K562 (cell line): ENCODE measurements around the gene NDFIP2. TPM values are rescaled to one million over a fixed set of nuclear protein-coding genes. Genes with fewer than 3 reads are reported as not detected.

Source experiments
- ATAC-seq: fragments of 200-7000 bp; cut with Tn5 transposase; 3 replicates; pipeline ENCODE4 v1.9.1; 2020; ENCODE audit warnings: moderate library complexity
- BruUV-seq: library from RNA; stranded (reverse); fragments of 400-500 nt; replicated peaks from 2 replicates; lab custom pipeline; 2021; lab: Mats Ljungman, UMichigan
- CTCF ChIA-PET: fragments of 300-600 bp; formaldehyde crosslinking; extraction: SDS; loops from one replicate; lab custom pipeline; 2021; ENCODE audit warnings: low intra/inter-chr PET ratio; lab: Yijun Ruan, JAX
- POLR2A ChIA-PET: fragments of 300-600, 350-650 bp; sonication (Branson Sonifier 250); formaldehyde crosslinking; extraction: SDS; loops from one replicate; lab custom pipeline; 2021; ENCODE audit warnings: antibody characterized with exemption, inconsistent platforms; lab: Yijun Ruan, JAX
- DNase-seq, 4 experiments: peaks; one replicate each; pipeline versions ENCODE4 v3.0.0 to v3.0.0-alpha.2; 2011 to 2018; ENCODE audit warnings: low spot score in 3 of 4, mixed read lengths in 3 of 4; ENCODE audit errors: extremely low read depth in 1 of 4
- FAIRE-seq: peaks from 2 replicates; lab custom pipeline; 2011; peaks lifted over from hg19 to GRCh38; lab: Jason Lieb, UNC
- H2AFZ ChIP-seq: 2 replicates; pipeline ENCODE4 v1.6.0; 2011; ENCODE audit warnings: low read depth, low read length, control low read depth, inconsistent platforms
- H3K27ac ChIP-seq: fragments of 200-600 bp; 3 replicates; pipeline ENCODE4 v1.8.0; 2011; ENCODE audit warnings: low read depth, mild to moderate bottlenecking, control low read depth, inconsistent platforms, low read length, moderate library complexity, mixed read lengths; ENCODE audit errors: extremely low read depth
- H3K27me3 ChIP-seq, 2 experiments: fragments of 300-600 bp in 1 of 2; 2 replicates in 1 of 2; 3 replicates in 1 of 2; pipeline versions ENCODE4 v1.6.0 to v1.8.0; 2011; ENCODE audit warnings: inconsistent platforms in 2 of 2, low read length in 2 of 2, mild to moderate bottlenecking in 1 of 2, mixed read lengths in 1 of 2, moderate library complexity in 1 of 2; ENCODE audit not compliant: control insufficient read depth in 2 of 2, insufficient read depth in 2 of 2
- H3K36me3 ChIP-seq: fragments of 300-600 bp; 3 replicates; pipeline ENCODE4 v1.8.0; 2011; ENCODE audit warnings: mild to moderate bottlenecking, low read length, inconsistent platforms; ENCODE audit not compliant: control insufficient read depth, insufficient read depth
- H3K4me1 ChIP-seq, 2 experiments: fragments of 200-600 bp in 1 of 2; replicated peaks in 1 of 2; 2 replicates in 1 of 2; 3 replicates in 1 of 2; pipeline versions ENCODE4 v1.5.1 to v1.8.0; 2011; ENCODE audit warnings: inconsistent platforms in 2 of 2, low read length in 2 of 2, mild to moderate bottlenecking in 1 of 2, mixed read lengths in 1 of 2, moderate library complexity in 1 of 2; ENCODE audit not compliant: control insufficient read depth in 2 of 2, insufficient read depth in 2 of 2
- H3K4me2 ChIP-seq: 2 replicates; pipeline ENCODE4 v1.6.1; 2011; ENCODE audit warnings: low read length, control low read depth, inconsistent platforms, mixed read lengths; ENCODE audit not compliant: insufficient read depth
- H3K4me3 ChIP-seq: fragments of 200-600 bp; sonication (generic), shearing (Covaris generic); 2 replicates; pipeline ENCODE4 v1.5.1; 2016; ENCODE audit warnings: control low read depth, inconsistent platforms
- H3K79me2 ChIP-seq: fragments of 200-600 bp; 3 replicates; pipeline ENCODE4 v1.8.0; 2011; ENCODE audit warnings: low read length, inconsistent platforms; ENCODE audit not compliant: control insufficient read depth, insufficient read depth
- H3K9ac ChIP-seq, 2 experiments: 2 replicates each; pipeline versions ENCODE4 v1.6.0 to v1.6.1; 2011; ENCODE audit warnings: low read depth in 2 of 2, low read length in 2 of 2, control low read depth in 1 of 2, inconsistent platforms in 1 of 2, mild to moderate bottlenecking in 1 of 2, mixed read lengths in 1 of 2; ENCODE audit not compliant: insufficient read depth in 1 of 2
- H3K9me1 ChIP-seq: one replicate; pipeline ENCODE4 v1.6.0; 2011; ENCODE audit warnings: inconsistent platforms, mild to moderate bottlenecking, low read length, moderate library complexity; ENCODE audit not compliant: control insufficient read depth, insufficient read depth
- H3K9me3 ChIP-seq: replicated peaks from 2 replicates; pipeline ENCODE4 v1.5.1; 2011; ENCODE audit warnings: low read depth, low read length, inconsistent platforms; ENCODE audit not compliant: control insufficient read depth, insufficient read depth
- H4K20me1 ChIP-seq: replicated peaks from 2 replicates; pipeline ENCODE4 v1.6.1; 2011; ENCODE audit warnings: low read length, inconsistent platforms, mixed read lengths; ENCODE audit not compliant: control insufficient read depth, insufficient read depth
- CTCFL ChIP-seq: IDR thresholded peaks from 2 replicates; pipeline ENCODE4 v1.6.1; 2011; ENCODE audit warnings: borderline replicate concordance, low read depth, mild to moderate bottlenecking, moderate library complexity, low read length; ENCODE audit not compliant: insufficient read depth, poor library complexity, severe bottlenecking
- FOSL1 ChIP-seq: fragments of 200-800 bp; sonication (Bioruptor generic); conservative IDR thresholded peaks from 2 replicates; pipeline ENCODE4 v1.6.1; 2016; ENCODE audit warnings: missing genetic modification characterization, missing compliant biosample characterization
- HBP1 ChIP-seq: fragments of 450-650 bp; formaldehyde crosslinking; IDR thresholded peaks from 2 replicates; pipeline ENCODE4 v1.4.0; 2022; ENCODE audit warnings: missing genetic modification characterization
- SREBF2 ChIP-seq: sonication (generic); formaldehyde crosslinking; IDR thresholded peaks from 2 replicates; pipeline ENCODE4 v1.4.0; 2020; ENCODE audit warnings: mild to moderate bottlenecking, missing genetic modification reagents
- WGBS: fragments of 100-300 bp; shearing (Covaris generic); methylation state at CpG from one replicate; pipeline ENCODE4 v1.1.6; 2016; ENCODE audit warnings: low coverage, mixed read lengths; ENCODE audit not compliant: insufficient coverage; ENCODE audit errors: missing lambda C conversion rate; 5-methylcytosine and 5-hydroxymethylcytosine counted together
- in situ Hi-C: fragments of 300-500 bp; cut with MboI; formaldehyde crosslinking; loops from 4 replicates; pipeline ENCODE4 v1.15.0; 2018; ENCODE audit warnings: inconsistent platforms, mixed read lengths
- intact Hi-C: fragments of 100-400 bp; cut with micrococcal nuclease; formaldehyde crosslinking; loops from 2 replicates; pipeline ENCODE4 v1.14.2; 2022
- polyA plus RNA-seq, 8 experiments: library from polyadenylated mRNA; depleted of rRNA in 4 of 8; stranded (reverse) in 5 of 8; unstranded in 3 of 8; fragments of >200 nt; fragmentation: Nextera tagmentation in 2 of 8; fragmentation: Illumina TruSeq in 1 of 8; extraction: Ambion mirVana in 2 of 8; extraction: Trizol in 1 of 8; gene quantifications; 2 replicates each; pipeline versions ENCODE4 v1.2.1 to v1.2.3, GENCODE V29; 2011 to 2014; ENCODE audit warnings: inconsistent platforms in 1 of 8, missing spikeins in 1 of 8
- total RNA-seq, 7 experiments: library from RNA; depleted of rRNA in 6 of 7; stranded (reverse); fragments of >200 nt in 6 of 7; fragmentation: Illumina TruSeq in 2 of 7; extraction: Trizol in 2 of 7; gene quantifications; 2 replicates each; pipeline versions ENCODE4 v1.2.1 to v1.2.3, GENCODE V29; 2011 to 2021; ENCODE audit warnings: low replicate concordance in 1 of 7

The NDFIP2 gene
- total and polyA plus RNA-seq, 9 of the 15 experiments (the other 6 are each of a cell fraction or from before 2014, with no cell fraction given): 13.4 to 54.4 (median 27.8) TPM

- H3K27ac ChIP-seq: no peak overlapping the region
- FAIRE-seq: no peak
- H3K9me3 ChIP-seq: no peaks in the 10 kb centered on the region
- H3K4me1 ChIP-seq: no peaks in the 10 kb centered on the region
- 10% methylated on average over 3 of the region's 4 CpGs for WGBS
- POLR2A ChIA-PET: no interaction called here
- DNase-seq: peak in 1 of 4 experiments; percentile 11
- no peaks in the 10 kb centered on the region for H3K9me1 ChIP-seq
- intact Hi-C loops: no loop called here
- in situ Hi-C loops: no loop called here
- no peaks in the 10 kb centered on the region for H4K20me1 ChIP-seq
- no peaks in the 10 kb centered on the region for H3K27me3 ChIP-seq
- H3K9ac ChIP-seq: no peak overlapping the region; a peak in 1 of 4 replicates
- no peak overlapping the region for H3K4me3 ChIP-seq
- no peak overlapping the region for H3K4me2 ChIP-seq
- ATAC-seq: no peak
- peak; percentile 60 for TF ChIP-seq FOSL1 (tag)
- TF ChIP-seq CTCFL: no peak
- TF ChIP-seq HBP1: no peak
- TF ChIP-seq SREBF2 (CRISPR knock-in tag): no peak
- TF ChIP-seq, all 486 proteins: peak for 1
- Histone ChIP-seq H3K79me2 (no peaks in the 10 kb centered on the region), H2AFZ (no peak overlapping the region), H3K36me3 (no peaks in the 10 kb centered on the region)
- BruUV-seq: no TSS peak
- CTCF ChIA-PET: no interaction called here
Observed at GRCh38 chr13:79581870-79582315, 100.9 kb downstream of the NDFIP2 start.
